Nephron (organoid): ENCODE results near the gene HSPG2.
A peak's percentile ranks its signal among the peaks of the same experiment; 100 is the strongest.

Experiments used
- H3K27ac Mint-ChIP-seq, 3 experiments: 2 replicates each; pipeline ENCODE4 v1.8.0; 2020; ENCODE audit warnings: mixed read lengths in 3 of 3, mild to moderate bottlenecking in 2 of 3, moderate library complexity in 1 of 3
- H3K27me3 Mint-ChIP-seq: 2 replicates; pipeline ENCODE4 v1.8.0; 2021; ENCODE audit warnings: low read depth, mild to moderate bottlenecking, moderate library complexity, mixed read lengths
- H3K36me3 Mint-ChIP-seq: 2 replicates; pipeline ENCODE4 v1.8.0; 2020; ENCODE audit warnings: low read depth, mixed read lengths
- H3K4me1 Mint-ChIP-seq: 2 replicates; pipeline ENCODE4 v1.8.0; 2020; ENCODE audit warnings: mixed read lengths
- H3K4me3 Mint-ChIP-seq, 3 experiments: 2 replicates each; pipeline ENCODE4 v1.8.0; 2020; ENCODE audit warnings: mild to moderate bottlenecking in 3 of 3, mixed read lengths in 3 of 3, moderate library complexity in 2 of 3
- H3K9me3 Mint-ChIP-seq: 2 replicates; pipeline ENCODE4 v1.8.0; 2020; ENCODE audit warnings: mixed read lengths
- TF ChIP-seq, protein P1 (sequence below), 3 experiments: fragments of 200-600 bp; sonication (generic); IDR thresholded peaks; one replicate each; pipeline ENCODE4 v1.5.0; 2021; ENCODE audit warnings: antibody characterized with exemption in 3 of 3; ENCODE audit not compliant: unreplicated experiment in 3 of 3

HSPG2 gene

GRCh38 chr1:21916447-21917238, 20.5 kb downstream of the HSPG2 start:
- Mint-ChIP-seq H3K27me3 (no peaks in the 10 kb centered on the region), H3K4me1 (peaks cover 55% of the 10 kb centered on the region), H3K9me3 (no peaks in the 10 kb centered on the region), H3K27ac (no peak overlapping the region), H3K4me3 (no peak overlapping the region), H3K36me3 (peaks cover 9% of the 10 kb centered on the region)
- TF ChIP-seq, protein P1, sequence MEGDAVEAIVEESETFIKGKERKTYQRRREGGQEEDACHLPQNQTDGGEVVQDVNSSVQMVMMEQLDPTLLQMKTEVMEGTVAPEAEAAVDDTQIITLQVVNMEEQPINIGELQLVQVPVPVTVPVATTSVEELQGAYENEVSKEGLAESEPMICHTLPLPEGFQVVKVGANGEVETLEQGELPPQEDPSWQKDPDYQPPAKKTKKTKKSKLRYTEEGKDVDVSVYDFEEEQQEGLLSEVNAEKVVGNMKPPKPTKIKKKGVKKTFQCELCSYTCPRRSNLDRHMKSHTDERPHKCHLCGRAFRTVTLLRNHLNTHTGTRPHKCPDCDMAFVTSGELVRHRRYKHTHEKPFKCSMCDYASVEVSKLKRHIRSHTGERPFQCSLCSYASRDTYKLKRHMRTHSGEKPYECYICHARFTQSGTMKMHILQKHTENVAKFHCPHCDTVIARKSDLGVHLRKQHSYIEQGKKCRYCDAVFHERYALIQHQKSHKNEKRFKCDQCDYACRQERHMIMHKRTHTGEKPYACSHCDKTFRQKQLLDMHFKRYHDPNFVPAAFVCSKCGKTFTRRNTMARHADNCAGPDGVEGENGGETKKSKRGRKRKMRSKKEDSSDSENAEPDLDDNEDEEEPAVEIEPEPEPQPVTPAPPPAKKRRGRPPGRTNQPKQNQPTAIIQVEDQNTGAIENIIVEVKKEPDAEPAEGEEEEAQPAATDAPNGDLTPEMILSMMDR (IDR thresholded peaks at IDR 0.05; ENCODE audit: unreplicated experiment in 3 of 3): no peak

DNA sequence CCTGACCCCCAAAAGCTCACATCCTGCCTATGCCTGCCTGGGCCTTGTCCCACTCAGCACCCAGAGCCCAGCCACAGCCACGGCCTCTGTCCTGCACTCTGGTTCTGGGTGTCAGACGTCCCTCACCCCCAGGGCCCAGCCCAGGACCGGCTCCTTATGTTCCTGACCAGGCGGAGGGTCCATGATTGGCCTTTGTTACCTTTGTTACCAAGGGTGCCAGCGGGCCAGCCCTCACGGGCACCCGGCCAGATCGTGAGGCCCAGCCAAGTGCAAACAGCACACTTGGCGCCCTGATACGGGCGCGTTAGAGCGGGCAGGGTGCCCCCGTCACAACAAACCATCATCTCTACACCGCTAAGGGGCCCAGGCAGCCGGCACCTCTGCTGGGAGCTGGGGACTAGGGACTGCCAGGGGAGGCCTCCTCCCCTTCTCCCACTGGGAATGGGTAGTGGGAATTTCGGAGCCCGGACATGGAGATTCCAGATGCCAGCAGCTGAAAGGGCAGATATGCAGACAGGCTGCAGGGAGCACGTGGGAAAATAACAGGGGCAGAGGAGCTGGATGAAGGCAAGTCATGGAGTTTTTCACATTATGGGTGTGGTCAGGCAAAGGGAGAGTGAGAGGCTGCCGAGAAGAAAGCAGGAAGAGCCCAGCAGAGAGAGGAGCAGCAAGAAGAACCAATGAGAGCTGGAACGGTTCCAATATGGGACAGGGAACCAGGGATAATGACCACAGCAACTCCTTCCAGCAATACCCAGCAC, 22.1 kb downstream of the HSPG2 start:
- Mint-ChIP-seq H3K27me3 (no peaks in the 10 kb centered on the region), H3K27ac (peak overlapping the region; percentile 34 to 97 (median 74)), H3K9me3 (no peaks in the 10 kb centered on the region), H3K4me3 (no peak overlapping the region), H3K4me1 (peaks cover 56% of the 10 kb centered on the region), H3K36me3 (peaks cover 9% of the 10 kb centered on the region)
- TF ChIP-seq, protein P1 (IDR thresholded peaks at IDR 0.05; ENCODE audit: unreplicated experiment in 3 of 3): no peak

- Mint-ChIP-seq H3K9me3 (no peaks in the 10 kb centered on the region), H3K27ac (peak overlapping the region; percentile 40 to 97 (median 47)), H3K27me3 (no peaks in the 10 kb centered on the region), H3K4me1 (peaks cover 61% of the 10 kb centered on the region), H3K36me3 (peaks cover 9% of the 10 kb centered on the region), H3K4me3 (no peak overlapping the region)
- TF ChIP-seq, protein P1 (IDR thresholded peaks at IDR 0.05; ENCODE audit: unreplicated experiment in 3 of 3): no peak
Observed at GRCh38 chr1:21914450-21914849, 22.7 kb downstream of the HSPG2 start.

GRCh38 chr1:21913763-21914162, 23.3 kb downstream of the HSPG2 start:
- H3K4me3 Mint-ChIP-seq: no peak overlapping the region
- H3K27ac Mint-ChIP-seq: peak overlapping the region; percentile 40 to 97 (median 47)
- H3K4me1 Mint-ChIP-seq: peaks cover 65% of the 10 kb centered on the region
- H3K9me3 Mint-ChIP-seq: no peaks in the 10 kb centered on the region
- H3K36me3 Mint-ChIP-seq: peaks cover 9% of the 10 kb centered on the region
- H3K27me3 Mint-ChIP-seq: no peaks in the 10 kb centered on the region
- TF ChIP-seq, protein P1 (IDR thresholded peaks at IDR 0.05; ENCODE audit: unreplicated experiment in 3 of 3): no peak

GRCh38 chr1:21913258-21913657, 23.9 kb downstream of the HSPG2 start:
- Mint-ChIP-seq H3K27ac (peak overlapping the region; percentile 40 to 97 (median 47)), H3K27me3 (no peaks in the 10 kb centered on the region), H3K36me3 (peaks cover 9% of the 10 kb centered on the region), H3K9me3 (no peaks in the 10 kb centered on the region), H3K4me1 (peaks cover 69% of the 10 kb centered on the region), H3K4me3 (no peak overlapping the region)
- TF ChIP-seq, protein P1 (IDR thresholded peaks at IDR 0.05; ENCODE audit: unreplicated experiment in 3 of 3): no peak
